GM19023 (cell line): ENCODE measurements around the gene LKAAEAR1.

Experiments
- ATAC-seq: cut with Tn5 transposase; IDR thresholded peaks from one replicate; pipeline ENCODE4 v1.9.1; 2021; ENCODE audit warnings: mild to moderate bottlenecking, moderate library complexity; ENCODE audit not compliant: unreplicated experiment

Gene LKAAEAR1

GRCh38 chr20:64111841-64112641 lies 27.8 kb upstream of the LKAAEAR1 start:
- ATAC-seq = no peak

DNA sequence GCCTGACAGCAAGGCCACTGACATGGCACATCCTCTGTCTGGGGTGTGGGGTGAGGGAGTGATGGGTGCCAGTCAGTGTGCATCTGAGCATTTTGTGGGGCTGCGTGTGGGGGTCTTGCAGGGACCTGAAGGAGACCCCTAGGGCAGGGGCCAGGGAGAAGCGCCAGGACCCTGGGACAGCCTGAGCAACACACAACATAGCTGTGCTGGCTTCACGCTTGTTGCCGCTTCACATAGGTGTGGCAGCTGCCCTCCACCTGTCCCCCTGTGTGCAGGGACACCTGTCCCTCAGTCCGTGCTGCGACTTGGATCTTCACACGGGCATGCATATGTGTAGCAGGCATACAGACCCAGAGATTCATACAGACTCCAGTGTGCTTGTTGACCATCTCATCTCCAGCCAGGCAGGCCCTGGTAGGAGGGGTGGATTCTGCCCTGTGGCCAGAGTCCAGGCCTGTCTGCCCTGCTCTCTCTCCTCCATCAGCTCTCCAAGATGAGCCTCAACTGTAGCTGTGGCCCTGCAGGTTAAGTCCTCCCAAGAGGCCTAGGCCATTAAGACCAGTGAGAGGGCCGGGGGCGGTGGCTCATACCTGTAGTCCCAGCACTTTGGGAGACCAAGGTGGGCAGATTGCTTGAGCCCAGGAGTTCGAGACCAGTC lies 26.3 kb upstream of the LKAAEAR1 start:
- ATAC-seq = no peak

- ATAC-seq = no peak
Measured at GRCh38 chr20:64109831-64110391, 25.7 kb upstream of the LKAAEAR1 start.

- ATAC-seq = no peak
Measured at GRCh38 chr20:64108731-64109681, 24.8 kb upstream of the LKAAEAR1 start.

DNA sequence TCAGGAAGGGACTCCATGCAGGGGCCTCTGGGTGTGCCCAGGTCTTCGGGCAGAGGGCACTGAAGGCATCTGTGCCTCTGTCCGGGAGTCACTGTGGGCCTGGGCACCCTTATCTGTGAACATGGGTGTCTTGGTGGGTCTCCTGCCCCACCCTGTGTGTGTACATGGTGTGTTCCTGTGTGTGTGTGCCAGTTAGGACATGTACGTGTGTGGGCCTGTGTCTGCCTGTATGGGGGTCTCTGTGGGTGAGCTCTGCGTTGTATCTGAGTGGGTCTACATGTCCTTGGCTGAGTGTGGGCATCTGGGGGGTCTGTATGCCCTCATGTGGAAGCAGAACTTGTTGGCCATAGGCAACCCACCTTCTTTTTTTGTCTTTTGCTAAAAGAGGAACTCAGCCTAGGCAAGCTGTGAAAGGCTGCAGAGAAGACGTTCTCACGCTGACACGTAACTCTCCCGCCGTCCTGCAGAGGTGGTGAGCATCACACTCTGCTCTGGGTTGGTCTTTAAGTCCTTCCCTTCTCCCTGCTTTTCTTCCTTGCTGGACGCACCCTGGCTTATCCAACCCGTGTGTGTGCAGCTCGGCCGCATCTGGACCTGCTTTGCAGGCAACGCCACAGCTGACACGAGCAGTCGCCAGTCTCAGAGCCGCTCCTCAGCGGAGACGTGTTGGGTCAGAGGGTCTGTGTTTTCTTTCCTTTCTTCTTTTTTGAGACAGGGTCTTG lies 23.7 kb upstream of the LKAAEAR1 start:
- ATAC-seq = no peak

- ATAC-seq = no peak
Measured at GRCh38 chr20:64106981-64107735, 23.0 kb upstream of the LKAAEAR1 start, which contains the start of gene NPBWR2. Gene NPBWR2 (minus strand): TSS chr20:64107565. CDS start chr20:64106831, 734 bp downstream.

- no peak for ATAC-seq
Measured at GRCh38 chr20:64106435-64106961, 22.3 kb upstream of the LKAAEAR1 start.

DNA sequence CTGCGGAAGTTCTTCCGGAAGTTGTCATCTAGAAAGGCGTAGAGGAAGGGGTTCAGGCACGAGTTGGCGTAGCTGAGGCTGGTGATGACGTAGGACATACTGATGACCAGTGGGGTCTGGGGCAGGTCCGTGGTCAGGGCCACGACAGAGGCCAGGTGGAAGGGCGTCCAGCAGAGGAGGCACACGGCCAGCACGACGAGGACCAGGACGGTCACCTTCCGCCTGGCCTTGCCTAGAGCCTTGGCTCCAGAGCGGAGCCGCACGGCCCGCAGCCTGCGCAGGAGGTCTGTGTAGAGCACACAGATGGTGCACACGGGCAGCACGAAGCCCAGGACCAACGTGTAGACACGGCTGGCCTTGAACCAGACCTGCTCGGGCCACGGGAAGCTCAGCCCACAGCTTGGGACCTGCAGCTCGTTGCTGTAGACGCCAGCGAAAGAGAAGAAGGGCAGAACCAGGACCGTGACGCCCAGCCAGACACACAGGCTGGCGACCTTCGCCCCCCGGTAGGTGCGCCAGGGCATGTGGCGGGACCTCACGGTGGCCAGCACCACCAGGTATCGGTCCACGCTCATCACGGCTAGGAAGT lies 21.7 kb upstream of the LKAAEAR1 start:
- no peak for ATAC-seq

- no peak for ATAC-seq
Measured at GRCh38 chr20:64104667-64105451, 20.7 kb upstream of the LKAAEAR1 start.

GRCh38 chr20:64103871-64104666 lies 19.9 kb upstream of the LKAAEAR1 start:
- no peak for ATAC-seq

- ATAC-seq = no peak
Measured at GRCh38 chr20:64102647-64103354, 18.6 kb upstream of the LKAAEAR1 start.

DNA sequence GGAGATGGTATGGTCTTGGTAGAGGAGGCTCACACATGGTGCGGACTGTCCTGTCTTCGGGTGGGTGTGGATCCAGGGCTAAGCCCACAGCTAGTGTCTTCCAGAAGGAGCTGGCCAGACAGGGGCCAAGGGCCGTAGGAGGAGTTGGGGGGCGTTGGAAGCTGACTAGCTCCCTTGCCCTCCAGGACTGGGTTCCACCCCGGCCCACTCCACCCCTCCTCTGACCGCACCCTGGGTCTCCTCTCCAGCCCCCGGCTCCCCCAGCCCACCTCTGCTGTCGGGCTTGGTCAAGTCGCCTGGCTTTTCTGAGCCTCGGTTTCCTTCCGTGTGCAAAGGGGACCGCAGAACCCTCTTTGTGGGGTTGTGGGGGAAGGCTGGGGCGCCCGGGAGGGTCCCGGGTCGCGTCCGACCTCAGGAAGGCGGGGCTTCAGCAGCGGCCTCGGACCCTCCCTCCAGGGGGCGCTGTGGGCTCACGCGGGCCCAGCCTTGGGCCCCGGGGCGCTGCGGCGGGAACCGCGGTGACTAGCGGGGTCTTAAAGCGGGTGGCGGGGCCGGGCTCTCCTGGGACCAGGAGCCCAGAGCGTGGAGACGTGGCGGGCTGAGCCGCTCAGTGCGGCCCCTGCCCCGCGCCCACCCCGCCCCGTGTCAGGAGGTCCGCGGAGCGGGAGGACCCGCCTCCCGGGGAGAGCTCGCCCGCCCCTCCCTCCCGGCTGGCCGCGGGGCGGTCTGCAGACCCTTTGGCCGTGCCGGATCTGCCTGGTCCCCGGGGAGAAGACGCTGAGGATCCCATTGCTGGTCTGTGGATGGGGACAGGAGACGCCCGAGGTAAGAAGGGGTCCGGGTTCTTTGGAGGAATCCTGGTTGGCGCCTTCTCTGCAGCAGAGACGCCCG lies 17.8 kb upstream of the LKAAEAR1 start:
- ATAC-seq = no peak

GRCh38 chr20:64100946-64101688 lies 16.9 kb upstream of the LKAAEAR1 start:
- no peak for ATAC-seq

- no peak for ATAC-seq
Measured at GRCh38 chr20:64100566-64100888, 16.3 kb upstream of the LKAAEAR1 start.
